ENCODE results near the gene PAF1.

PAF1 gene

GRCh38 chr19:39416152-39417120 lies 25.5 kb upstream of the PAF1 start:
- DNase-seq: no peak

- DNase-seq: no peak
Measured at GRCh38 chr19:39415111-39416046, 24.5 kb upstream of the PAF1 start.

DNA sequence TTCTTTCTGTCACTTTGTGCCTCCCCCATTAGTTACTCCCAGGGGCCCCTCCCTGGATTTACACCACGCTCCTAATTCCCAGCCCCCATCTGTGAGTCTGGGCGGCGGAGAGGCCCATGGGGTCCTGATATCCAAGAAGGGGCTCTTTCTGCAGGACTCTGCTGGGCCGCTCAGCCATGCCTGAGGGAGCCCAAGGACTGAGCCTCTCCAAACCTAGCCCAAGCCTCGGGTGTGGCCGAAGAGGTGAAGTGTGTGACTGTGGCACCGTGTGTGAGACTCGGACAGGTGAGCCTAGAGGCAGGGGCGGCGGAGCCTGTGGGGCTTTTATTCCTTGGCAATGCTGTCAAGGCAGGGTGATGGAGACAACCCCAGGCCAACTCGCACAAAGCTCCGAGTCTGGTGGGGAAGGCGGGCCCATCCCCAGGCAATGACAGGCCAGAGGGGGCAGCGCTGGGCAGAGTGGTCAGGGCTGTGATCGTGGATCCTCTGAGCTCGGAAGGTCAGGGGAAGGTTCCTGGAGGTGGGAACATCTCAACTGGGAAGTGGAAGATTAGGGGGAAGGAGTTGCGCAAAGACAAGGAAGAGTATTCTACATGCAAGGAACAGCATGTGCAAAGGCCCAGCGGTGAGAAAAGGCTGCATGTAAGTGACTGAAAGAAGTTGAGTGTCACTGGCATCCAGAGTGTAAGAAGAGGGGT lies 23.2 kb upstream of the PAF1 start:
- no peak for DNase-seq

DNA sequence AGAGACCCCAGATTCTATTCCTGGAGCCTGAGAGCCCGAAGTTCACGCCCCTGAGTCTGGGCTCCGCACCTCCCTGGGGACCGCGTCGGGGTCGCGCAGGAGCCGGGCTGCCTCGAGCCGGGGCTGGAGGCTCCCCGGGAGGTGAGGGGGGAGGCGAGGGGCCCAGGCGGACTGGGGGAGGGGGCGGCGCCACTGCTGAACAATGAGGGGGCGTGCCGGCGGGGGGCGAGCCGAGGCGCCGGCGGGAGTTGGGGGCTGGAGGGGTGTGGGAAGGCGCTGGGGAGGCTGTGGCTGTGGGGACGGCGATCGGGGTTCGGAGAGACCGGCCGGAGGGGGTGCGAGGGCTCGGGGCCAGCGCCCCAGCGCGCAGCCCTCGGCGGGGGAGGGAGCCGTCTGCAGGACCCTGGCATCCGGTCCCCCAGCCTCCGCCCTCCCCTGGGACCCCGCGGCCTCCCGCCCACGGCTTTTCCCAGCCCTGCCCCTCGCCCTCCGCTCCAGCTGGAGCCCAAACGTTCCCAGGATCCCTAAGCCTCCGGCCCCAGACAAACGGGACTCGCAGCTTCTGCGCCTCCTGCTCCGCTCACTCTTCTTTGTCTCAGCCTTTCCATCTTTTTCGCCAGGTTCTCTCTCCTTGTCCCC lies 22.5 kb upstream of the PAF1 start:
- peak; percentile 46 for DNase-seq

GRCh38 chr19:39412867-39413271 lies 22.0 kb upstream of the PAF1 start:
- DNase-seq: no peak

- peak; percentile 99 for DNase-seq
Measured at GRCh38 chr19:39412100-39412866, 21.4 kb upstream of the PAF1 start, which contains the start of gene PLEKHG2. Gene PLEKHG2, plus strand, starts transcription at chr19:39412669. Its CDS starts 1,418 bp downstream, at chr19:39414087.

GRCh38 chr19:39411832-39412099 lies 20.9 kb upstream of the PAF1 start:
- DNase-seq: peak; percentile 92

- peak; percentile 77 for DNase-seq
Measured at GRCh38 chr19:39411081-39411831, 20.4 kb upstream of the PAF1 start.

DNA sequence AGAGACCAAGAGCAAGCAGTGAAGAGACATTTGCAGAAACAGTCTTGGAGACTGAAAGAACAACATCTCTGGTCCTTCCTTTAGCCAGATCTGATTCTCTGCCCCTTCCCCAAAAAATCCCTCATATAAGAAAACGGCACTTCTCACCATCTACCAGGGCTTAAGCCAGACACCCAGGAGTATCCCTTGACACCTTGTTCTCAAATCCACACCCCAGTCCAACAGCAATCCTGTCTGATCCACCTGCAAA lies 19.9 kb upstream of the PAF1 start:
- DNase-seq: no peak

DNA sequence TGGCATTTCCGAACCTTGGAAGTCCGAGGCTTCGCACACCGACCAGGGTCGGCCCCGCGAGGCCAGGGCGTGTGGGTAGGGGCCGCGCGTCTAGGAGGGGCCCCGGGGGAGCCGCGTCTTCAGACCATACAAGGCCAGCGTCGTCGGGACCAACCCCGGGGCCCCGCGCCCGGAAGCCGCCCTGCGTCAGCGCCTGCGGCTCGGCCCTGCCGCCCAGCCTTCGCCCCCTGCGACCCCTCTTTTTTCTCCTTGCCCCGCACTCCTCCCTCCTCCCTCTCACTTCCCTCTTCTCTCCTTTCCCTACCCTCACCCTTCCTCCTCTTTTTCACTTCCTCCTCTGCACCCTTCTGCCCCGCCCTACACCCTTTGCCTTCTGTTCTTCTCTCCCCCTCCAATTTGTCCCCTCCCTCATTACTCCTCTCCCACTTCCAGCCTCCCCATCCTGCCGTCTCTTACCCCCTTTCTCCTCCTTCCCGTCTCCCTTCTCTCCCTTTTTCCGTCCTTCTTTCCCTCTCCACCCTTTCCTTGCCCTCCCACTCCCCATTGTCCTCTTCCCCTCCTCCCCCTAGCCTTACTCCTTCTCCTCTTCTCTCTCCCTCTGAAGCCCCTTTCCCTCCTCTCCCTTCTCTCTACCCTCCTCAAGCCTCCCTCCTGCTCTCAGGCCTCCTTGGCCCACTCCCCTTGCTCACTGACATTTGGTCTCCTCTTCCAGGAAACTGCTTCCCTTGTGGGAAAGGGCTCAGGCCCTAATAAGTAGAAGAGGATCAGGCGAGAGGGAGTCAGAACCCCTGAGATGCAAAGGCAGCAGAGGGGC lies 19.3 kb upstream of the PAF1 start:
- DNase-seq: peak; percentile 93

DNA sequence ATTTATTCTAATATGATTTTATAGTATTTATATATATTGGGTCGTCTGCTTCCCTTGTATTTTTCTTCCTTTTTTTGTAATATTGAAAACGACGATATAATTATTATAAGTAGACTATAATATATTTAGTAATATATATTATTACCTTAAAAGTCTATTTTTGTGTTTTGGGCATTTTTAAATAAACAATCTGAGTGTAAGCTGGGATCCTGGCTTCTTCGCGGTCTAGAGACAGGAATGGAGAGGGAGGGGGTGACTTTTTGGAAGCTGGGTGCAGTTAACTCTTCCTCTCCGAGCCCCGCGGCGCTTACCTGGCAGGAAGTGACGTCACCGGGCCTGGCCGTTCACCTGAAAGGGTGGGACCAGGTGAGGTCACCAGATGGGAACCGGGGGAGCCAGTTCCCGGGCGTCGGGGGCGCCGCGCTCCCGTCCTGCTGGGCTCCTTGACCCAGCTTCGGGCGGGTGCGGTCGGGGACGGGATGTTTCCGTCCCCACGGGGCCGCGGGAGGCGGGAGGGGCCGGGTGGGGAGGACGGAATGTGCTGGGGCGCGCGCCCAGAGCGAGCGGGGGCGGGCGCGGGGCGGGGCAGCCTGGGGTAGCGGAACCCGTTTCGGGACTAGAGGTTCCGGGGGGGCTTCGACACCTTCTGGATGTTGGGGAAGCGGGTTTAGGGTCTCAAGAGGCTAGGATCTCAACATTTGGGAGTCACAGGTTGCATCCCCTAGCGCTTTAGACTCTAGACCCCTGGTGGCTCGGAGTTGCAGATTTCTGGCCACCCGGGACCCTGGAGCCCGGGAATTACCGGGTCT lies 18.5 kb upstream of the PAF1 start:
- DNase-seq: peak; percentile 97

GRCh38 chr19:39408392-39409207 lies 17.7 kb upstream of the PAF1 start:
- peak; percentile 67 for DNase-seq

DNA sequence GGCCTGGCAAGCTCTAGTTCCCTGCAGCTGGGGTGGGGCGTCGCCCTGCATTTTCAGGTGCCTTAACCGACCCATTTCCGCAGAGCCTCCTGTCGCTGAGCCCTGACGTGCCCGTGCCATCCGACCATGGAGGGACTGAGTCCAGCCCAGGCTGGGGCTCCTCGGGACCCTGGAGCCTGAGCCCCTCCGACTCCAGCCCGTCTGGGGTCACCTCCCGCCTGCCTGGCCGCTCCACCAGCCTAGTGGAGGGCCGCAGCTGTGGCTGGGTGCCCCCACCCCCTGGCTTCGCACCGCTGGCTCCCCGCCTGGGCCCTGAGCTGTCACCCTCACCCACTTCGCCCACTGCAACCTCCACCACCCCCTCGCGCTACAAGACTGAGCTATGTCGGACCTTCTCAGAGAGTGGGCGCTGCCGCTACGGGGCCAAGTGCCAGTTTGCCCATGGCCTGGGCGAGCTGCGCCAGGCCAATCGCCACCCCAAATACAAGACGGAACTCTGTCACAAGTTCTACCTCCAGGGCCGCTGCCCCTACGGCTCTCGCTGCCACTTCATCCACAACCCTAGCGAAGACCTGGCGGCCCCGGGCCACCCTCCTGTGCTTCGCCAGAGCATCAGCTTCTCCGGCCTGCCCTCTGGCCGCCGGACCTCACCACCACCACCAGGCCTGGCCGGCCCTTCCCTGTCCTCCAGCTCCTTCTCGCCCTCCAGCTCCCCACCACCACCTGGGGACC lies 16.9 kb upstream of the PAF1 start:
- DNase-seq: peak; percentile 79

- DNase-seq: no peak
Measured at GRCh38 chr19:39407410-39407659, 16.4 kb upstream of the PAF1 start.

GRCh38 chr19:39406656-39407409 lies 15.9 kb upstream of the PAF1 start, which contains the start of gene ZFP36:
Gene ZFP36, plus strand, starts transcription at chr19:39406847. Its CDS starts 58 bp downstream, at chr19:39406905.
- peak; percentile 93 for DNase-seq

DNA sequence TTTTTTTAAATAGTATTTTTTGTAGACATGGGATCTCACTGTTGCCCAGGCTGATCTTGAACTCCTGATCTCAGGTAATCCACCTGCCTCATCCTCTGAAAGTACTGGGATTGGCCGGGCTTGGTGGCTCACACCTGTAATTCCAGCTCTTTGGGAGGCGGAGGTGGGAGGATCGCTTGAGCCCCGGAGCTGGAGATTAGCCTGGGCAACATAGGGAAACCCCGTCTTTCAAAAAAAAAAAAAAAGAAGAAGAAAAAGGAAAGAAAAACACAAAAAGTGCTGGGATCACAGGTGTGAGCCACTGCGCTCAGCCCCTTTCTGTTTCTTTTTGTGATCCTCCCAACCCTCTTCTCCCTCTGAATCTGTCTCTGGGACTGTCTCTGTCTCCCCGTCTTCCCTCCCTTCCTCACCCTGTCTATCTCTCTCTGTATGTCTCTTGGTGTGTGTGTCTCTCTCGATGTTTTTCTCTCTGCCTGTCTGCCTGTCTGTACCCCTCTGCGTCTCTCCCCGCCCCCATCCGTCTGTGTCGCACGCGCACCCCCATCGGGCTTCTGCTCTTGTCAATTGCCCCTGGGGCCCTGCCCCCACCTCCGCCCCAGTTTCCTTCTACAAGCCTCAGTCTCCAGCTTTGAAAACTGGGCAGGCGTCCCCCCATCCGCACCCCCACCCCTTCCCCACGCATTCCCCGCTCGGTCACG lies 15.2 kb upstream of the PAF1 start:
- peak; percentile 97 for DNase-seq
